ENCODE data around the gene NTM. TPM values are rescaled to one million over a fixed set of nuclear protein-coding genes. Genes with fewer than 3 reads are reported as not detected.

The NTM gene
- total RNA-seq, 2 donors from 2014 or later = 19.1 to 44.7 TPM

DNA sequence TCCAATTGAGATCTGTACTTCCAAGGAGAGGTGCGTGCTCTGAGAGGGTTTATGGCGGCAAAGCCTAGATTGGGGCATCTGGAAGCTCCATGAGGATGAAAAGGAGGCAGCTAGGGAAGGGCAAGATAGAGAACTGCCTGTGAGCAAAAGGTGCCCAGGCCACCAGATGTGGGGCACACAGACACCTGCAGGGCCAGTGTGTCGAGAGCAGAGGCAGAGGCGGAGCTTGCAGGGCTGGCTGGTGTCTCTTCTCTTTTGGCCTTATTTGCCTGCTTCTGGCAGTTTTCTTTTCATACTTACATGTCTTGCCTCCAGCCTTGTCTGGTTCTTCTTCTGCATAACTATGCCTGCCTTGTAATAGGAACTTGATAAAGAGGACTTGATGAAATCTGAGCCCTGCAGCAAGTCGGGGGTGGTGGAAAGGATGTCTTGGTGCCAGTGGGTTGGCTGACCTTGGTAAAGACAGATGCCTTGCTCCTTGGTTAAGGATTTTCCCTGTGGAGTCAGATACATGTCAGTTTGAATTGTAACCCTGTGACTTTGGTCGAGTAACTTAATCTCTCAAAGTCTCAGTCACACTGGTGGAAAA is 680.3 kb downstream of the NTM start:
- H3K36me3 ChIP-seq = no peaks in the 10 kb centered on the region
- H3K27me3 ChIP-seq = no peaks in the 10 kb centered on the region
- TF ChIP-seq, protein P1, sequence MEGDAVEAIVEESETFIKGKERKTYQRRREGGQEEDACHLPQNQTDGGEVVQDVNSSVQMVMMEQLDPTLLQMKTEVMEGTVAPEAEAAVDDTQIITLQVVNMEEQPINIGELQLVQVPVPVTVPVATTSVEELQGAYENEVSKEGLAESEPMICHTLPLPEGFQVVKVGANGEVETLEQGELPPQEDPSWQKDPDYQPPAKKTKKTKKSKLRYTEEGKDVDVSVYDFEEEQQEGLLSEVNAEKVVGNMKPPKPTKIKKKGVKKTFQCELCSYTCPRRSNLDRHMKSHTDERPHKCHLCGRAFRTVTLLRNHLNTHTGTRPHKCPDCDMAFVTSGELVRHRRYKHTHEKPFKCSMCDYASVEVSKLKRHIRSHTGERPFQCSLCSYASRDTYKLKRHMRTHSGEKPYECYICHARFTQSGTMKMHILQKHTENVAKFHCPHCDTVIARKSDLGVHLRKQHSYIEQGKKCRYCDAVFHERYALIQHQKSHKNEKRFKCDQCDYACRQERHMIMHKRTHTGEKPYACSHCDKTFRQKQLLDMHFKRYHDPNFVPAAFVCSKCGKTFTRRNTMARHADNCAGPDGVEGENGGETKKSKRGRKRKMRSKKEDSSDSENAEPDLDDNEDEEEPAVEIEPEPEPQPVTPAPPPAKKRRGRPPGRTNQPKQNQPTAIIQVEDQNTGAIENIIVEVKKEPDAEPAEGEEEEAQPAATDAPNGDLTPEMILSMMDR (IDR thresholded peaks at IDR 0.05) = no peak

DNA sequence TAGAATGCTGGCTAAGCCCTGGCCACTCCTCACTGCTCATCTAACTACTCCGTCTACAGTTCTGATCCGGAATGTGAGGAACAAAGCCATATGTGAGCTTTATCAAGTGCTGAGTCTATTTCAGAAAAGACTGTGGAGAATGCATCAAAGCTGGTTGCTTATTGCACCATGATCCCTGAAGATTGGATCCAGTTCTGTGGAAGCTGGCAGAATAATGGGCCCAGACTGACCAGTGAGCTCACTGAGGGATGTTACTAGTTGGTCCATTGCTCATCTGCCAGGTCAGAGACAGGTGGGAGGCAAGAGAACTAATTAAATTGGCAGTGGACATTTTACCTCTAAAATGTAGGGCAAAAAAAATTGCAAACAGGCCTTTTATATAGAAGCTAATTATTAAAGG is 681.3 kb downstream of the NTM start:
- Histone ChIP-seq H3K27me3 (no peaks in the 10 kb centered on the region), H3K27ac (no peak overlapping the region)
- TF ChIP-seq, protein P1 (IDR thresholded peaks at IDR 0.05) = no peak

More for the DNA sequence above, 680.3 kb downstream of the NTM start:
- no peak for DNase-seq (ENCODE audit: low spot score)
- Histone ChIP-seq H3K4me1 (peaks cover 0 to 46% of the 10 kb centered on the region in 2 donors), H3K27ac (peak overlapping the region; percentile 4 to 32), H3K4me3 (no peak overlapping the region), H3K9me3 (no peaks in the 10 kb centered on the region)

DNA sequence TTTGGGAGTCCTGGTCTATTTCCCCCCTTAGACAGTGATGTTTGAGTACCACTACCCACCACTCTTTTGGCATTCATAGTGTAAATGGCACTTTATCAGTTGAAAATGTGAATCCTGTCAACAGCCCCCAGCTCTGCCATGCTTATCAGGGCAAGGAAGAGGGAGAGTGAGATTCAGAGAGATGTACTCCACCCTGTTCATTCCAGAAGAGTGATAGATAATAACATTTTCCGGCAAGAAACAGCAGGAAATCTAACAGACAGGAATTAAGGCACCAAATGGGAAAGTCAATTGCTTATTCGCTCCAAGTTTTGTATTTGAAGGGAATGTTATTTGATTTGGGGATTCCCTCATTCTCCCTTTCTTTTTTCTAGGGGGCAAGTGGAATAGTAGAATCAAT is 681.9 kb downstream of the NTM start:
- Histone ChIP-seq H3K4me1 (peaks cover 0 to 52% of the 10 kb centered on the region in 2 donors), H3K4me3 (no peak overlapping the region), H3K27ac (no peak overlapping the region), H3K9me3 (no peaks in the 10 kb centered on the region), H3K27me3 (no peaks in the 10 kb centered on the region), H3K36me3 (no peaks in the 10 kb centered on the region)
- TF ChIP-seq, protein P1 (IDR thresholded peaks at IDR 0.05) = no peak
- DNase-seq (ENCODE audit: low spot score) = no peak

More for the DNA sequence above, 681.3 kb downstream of the NTM start:
- no peaks in the 10 kb centered on the region for H3K9me3 ChIP-seq
- no peak for DNase-seq (ENCODE audit: low spot score)
- no peaks in the 10 kb centered on the region for H3K36me3 ChIP-seq
- no peak overlapping the region for H3K4me3 ChIP-seq
- H3K4me1 ChIP-seq = peaks cover 0 to 54% of the 10 kb centered on the region in 2 donors

DNA sequence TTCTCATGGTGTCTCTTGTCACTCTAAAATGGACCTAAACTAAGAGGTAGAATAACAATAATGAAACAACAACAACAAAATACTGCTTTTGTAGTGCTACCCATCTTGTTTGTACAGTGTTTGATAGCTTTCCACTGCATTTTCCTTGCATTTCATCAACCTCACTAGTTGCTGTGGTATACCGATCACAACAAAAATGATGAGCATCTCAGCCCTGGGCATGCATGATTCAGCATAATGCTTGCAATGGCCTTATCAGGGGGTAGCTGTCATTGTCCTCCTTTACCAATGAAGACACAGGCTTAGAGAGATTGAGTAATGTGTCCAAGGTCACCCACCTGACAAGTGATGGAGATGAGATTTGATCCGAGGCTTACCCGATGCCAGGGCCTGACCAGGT is 682.5 kb downstream of the NTM start:
- TF ChIP-seq, protein P1 (IDR thresholded peaks at IDR 0.05) = no peak
- H3K9me3 ChIP-seq = no peaks in the 10 kb centered on the region
- H3K27me3 ChIP-seq = no peaks in the 10 kb centered on the region
- peaks cover 0 to 47% of the 10 kb centered on the region in 2 donors for H3K4me1 ChIP-seq
- no peaks in the 10 kb centered on the region for H3K36me3 ChIP-seq
- H3K4me3 ChIP-seq = no peak overlapping the region
- no peak overlapping the region for H3K27ac ChIP-seq
- no peak for DNase-seq (ENCODE audit: low spot score)

DNA sequence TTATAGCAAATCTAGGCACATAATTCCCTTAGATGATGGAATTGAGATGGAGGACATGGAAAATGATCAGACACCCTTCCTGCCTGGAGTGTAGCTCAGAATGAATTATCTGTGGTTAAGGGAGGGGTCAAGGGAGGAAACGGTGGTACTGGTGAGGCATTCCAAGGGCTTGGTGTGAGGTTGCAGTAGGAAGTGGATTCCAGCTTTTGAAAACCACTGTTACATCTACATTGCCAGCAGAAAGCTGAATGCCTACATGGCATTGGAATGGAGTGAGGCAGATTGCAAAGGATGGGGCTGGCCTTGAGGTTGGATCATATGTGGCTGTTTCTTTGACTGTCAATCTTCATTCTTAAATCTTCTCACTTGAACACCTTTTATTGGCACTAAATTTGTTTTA is 684.4 kb downstream of the NTM start:
- H3K4me3 ChIP-seq = no peak overlapping the region
- DNase-seq (ENCODE audit: low spot score) = no peak
- TF ChIP-seq, protein P1 (IDR thresholded peaks at IDR 0.05) = no peak

DNA sequence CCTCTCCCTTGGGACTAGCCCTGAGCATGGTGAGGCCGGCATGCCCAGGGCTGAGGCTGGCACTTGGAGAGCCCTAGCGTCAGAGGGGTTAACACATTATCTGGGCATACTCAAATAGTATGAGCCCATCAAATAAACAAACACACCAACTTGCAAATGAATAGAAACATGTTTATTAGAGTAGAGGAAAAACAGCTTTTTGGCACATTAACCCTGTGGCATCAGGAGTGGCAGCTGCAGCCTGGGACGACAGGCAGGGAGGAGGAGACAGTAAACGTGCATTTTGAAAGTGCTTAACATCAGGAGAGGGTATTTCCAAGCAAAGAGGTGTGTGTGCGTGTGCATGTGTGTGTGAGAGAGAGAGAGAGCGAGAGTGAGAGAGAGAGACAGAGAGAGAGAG is 684.9 kb downstream of the NTM start:
- TF ChIP-seq, protein P1 (IDR thresholded peaks at IDR 0.05) = no peak
- no peak for DNase-seq (ENCODE audit: low spot score)
- Histone ChIP-seq H3K9me3 (no peaks in the 10 kb centered on the region), H3K36me3 (no peaks in the 10 kb centered on the region), H3K27ac (no peak overlapping the region), H3K4me3 (no peak overlapping the region), H3K4me1 (peaks cover 0 to 43% of the 10 kb centered on the region in 2 donors), H3K27me3 (no peaks in the 10 kb centered on the region)

More for the DNA sequence above, 684.4 kb downstream of the NTM start:
- Histone ChIP-seq H3K36me3 (no peaks in the 10 kb centered on the region), H3K9me3 (no peaks in the 10 kb centered on the region), H3K4me1 (peaks cover 0 to 47% of the 10 kb centered on the region in 2 donors), H3K27ac (no peak overlapping the region), H3K27me3 (no peaks in the 10 kb centered on the region)
